ENCODE data around the gene PRKCA. TPM values are rescaled to one million over a fixed set of nuclear protein-coding genes. Genes with fewer than 3 reads are reported as not detected.

The PRKCA gene
- total and polyA plus RNA-seq, 9 of the 15 experiments (the other 6 are each of a cell fraction or from before 2014, with no cell fraction given): 3.2 to 33.0 (median 17.8) TPM

- no peak for TF ChIP-seq RBM25 (IDR thresholded peaks at IDR 0.05; ENCODE audit: low read depth, low read length, severe bottlenecking)
- no peak for TF ChIP-seq TAL1 (IDR thresholded peaks at IDR 0.05)
- no peak for TF ChIP-seq MCM7 (IDR thresholded peaks at IDR 0.05)
These were observed 348.1 kb downstream of the PRKCA start (continued) for GRCh38 chr17:66650544-66650877.

DNA sequence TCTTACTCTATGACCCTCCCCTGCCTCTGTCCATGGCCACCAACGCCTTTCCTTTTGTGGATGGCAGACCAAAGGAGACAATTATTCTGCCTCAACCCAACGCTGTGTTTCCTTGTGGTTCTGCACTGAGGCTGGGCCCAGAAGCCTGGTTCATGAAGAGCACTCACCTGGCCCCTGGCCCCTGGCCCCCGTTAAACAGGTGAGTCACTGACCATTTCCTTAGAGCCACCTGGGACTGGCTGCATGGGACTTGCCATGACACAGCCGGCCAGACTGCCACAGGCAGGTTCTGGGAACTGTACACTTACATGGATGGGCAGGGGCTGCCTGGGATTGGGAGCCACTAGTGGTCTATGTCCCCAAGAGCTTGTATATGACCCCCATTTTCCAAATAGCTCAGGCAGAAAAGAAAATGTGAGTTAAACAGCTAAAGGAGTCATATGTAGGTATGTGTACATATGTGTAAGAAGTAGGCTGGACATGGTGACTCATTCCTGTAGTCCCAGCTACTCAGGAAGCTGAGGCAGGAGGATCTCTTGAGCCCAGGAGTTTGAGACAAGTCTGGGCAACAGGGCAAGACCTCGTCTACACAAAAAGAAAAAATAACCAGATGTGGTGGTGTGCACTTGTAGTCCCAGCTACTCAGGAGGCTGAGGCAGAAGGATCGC lies 350.6 kb downstream of the PRKCA start:
- CTCF ChIA-PET (ENCODE audit: low intra/inter-chr PET ratio): no interaction called here
- Histone ChIP-seq H3K9ac (ENCODE audit: insufficient read depth in 1 of 2, low read depth in 2 of 2, low read length in 2 of 2) (no peak overlapping the region), H3K4me1 (replicated peaks in 1 of 2; ENCODE audit: control insufficient read depth in 2 of 2, insufficient read depth in 2 of 2, low read length in 2 of 2) (peaks cover 0 to 14% of the 10 kb centered on the region in 2 experiments; a peak in 3 of 5 replicates), H3K27me3 (ENCODE audit: control insufficient read depth in 2 of 2, insufficient read depth in 2 of 2, low read length in 2 of 2) (no peaks in the 10 kb centered on the region), H3K27ac (ENCODE audit: extremely low read depth, low read depth, low read length) (no peak overlapping the region), H3K36me3 (ENCODE audit: control insufficient read depth, insufficient read depth, low read length) (peaks cover 11% of the 10 kb centered on the region; the same call in 1 of the 3 replicates), H2AFZ (ENCODE audit: low read depth, low read length) (no peak overlapping the region), H3K4me2 (ENCODE audit: insufficient read depth, low read length) (no peak overlapping the region), H3K4me3 (no peak overlapping the region), H3K9me3 (replicated peaks; ENCODE audit: control insufficient read depth, insufficient read depth, low read depth, low read length) (no peaks in the 10 kb centered on the region), H3K79me2 (ENCODE audit: control insufficient read depth, insufficient read depth, low read length) (no peaks in the 10 kb centered on the region), H4K20me1 (replicated peaks; ENCODE audit: control insufficient read depth, insufficient read depth, low read length) (0 out of 2 replicates have a peak, but pooled peaks cover 15% of the 10 kb centered on the region), H3K9me1 (ENCODE audit: control insufficient read depth, insufficient read depth, low read length) (peaks cover 6% of the 10 kb centered on the region)
- 71% methylated on average over 6 of the region's 6 CpGs for WGBS (ENCODE audit: insufficient coverage, low coverage, missing lambda C conversion rate)
- ATAC-seq (no peak), FAIRE-seq (no peak), DNase-seq (ENCODE audit: extremely low read depth in 1 of 4, low spot score in 3 of 4) (no peak)
- POLR2A ChIA-PET: interaction anchor here (0.8 to 1.1 kb wide), 2 partner anchors 19 to 75 kb away, joined by 3 read pairs; no protein-coding TSS in a partner anchor
- in situ Hi-C loops (cut with MboI) (no loop called here), intact Hi-C loops (cut with micrococcal nuclease) (no loop called here)
- no TSS peak for BruUV-seq (replicated peaks)
- TF ChIP-seq, protein P1, sequence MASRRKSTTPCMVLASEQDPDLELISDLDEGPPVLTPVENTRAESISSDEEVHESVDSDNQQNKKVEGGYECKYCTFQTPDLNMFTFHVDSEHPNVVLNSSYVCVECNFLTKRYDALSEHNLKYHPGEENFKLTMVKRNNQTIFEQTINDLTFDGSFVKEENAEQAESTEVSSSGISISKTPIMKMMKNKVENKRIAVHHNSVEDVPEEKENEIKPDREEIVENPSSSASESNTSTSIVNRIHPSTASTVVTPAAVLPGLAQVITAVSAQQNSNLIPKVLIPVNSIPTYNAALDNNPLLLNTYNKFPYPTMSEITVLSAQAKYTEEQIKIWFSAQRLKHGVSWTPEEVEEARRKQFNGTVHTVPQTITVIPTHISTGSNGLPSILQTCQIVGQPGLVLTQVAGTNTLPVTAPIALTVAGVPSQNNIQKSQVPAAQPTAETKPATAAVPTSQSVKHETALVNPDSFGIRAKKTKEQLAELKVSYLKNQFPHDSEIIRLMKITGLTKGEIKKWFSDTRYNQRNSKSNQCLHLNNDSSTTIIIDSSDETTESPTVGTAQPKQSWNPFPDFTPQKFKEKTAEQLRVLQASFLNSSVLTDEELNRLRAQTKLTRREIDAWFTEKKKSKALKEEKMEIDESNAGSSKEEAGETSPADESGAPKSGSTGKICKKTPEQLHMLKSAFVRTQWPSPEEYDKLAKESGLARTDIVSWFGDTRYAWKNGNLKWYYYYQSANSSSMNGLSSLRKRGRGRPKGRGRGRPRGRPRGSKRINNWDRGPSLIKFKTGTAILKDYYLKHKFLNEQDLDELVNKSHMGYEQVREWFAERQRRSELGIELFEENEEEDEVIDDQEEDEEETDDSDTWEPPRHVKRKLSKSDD (conservative IDR thresholded peaks at IDR 0.05; ENCODE audit: low read length): no peak
- TF ChIP-seq NR2F6 (CRISPR knock-in tag; IDR thresholded peaks at IDR 0.05) (no peak), HDGF (IDR thresholded peaks at IDR 0.05) (no peak), FOXJ2 (tag; IDR thresholded peaks at IDR 0.05) (no peak), CEBPZ (IDR thresholded peaks at IDR 0.05; ENCODE audit: borderline replicate concordance, low read depth, low read length) (no peak), RBM22 (IDR thresholded peaks at IDR 0.05; ENCODE audit: low read depth, low read length, poor library complexity, severe bottlenecking) (no peak), COPS2 (conservative IDR thresholded peaks at IDR 0.05) (no peak), NR4A1 (CRISPR knock-in tag; IDR thresholded peaks at IDR 0.05) (no peak), NR4A1 (tag; IDR thresholded peaks at IDR 0.05) (no peak), TBP (optimal IDR thresholded peaks at IDR 0.05; ENCODE audit: low read depth, low read length) (no peak), OTX1 (CRISPR knock-in tag; IDR thresholded peaks at IDR 0.05) (no peak), PRPF4 (IDR thresholded peaks at IDR 0.05; ENCODE audit: insufficient read depth, low read depth, low read length, poor library complexity, severe bottlenecking) (no peak)

All from K562 (cell line).